ENCODE measurements around the gene MEFV.
A peak's percentile ranks its signal among the peaks of the same experiment; 100 is the strongest.
"Not testable (repeated sequence)": the region's sequence is repeated elsewhere in the genome, so short reads cannot be mapped to it uniquely, and the experiment has no call there.

Gene MEFV

GRCh38 chr16:3215601-3216262 lies 40.7 kb downstream of the MEFV start:
- no peak for DNase-seq

GRCh38 chr16:3214904-3215600 lies 41.4 kb downstream of the MEFV start:
- DNase-seq = no peak

- no peak for DNase-seq
Observed at GRCh38 chr16:3212567-3212966, 43.9 kb downstream of the MEFV start.

- no peak for DNase-seq
Observed at GRCh38 chr16:3212006-3212405, 44.4 kb downstream of the MEFV start.

GRCh38 chr16:3207086-3207953 lies 49.1 kb downstream of the MEFV start:
- no peak for DNase-seq

GRCh38 chr16:3205939-3206338 lies 50.5 kb downstream of the MEFV start:
- DNase-seq = not testable (repeated sequence)

GRCh38 chr16:3202903-3203539 lies 53.4 kb downstream of the MEFV start:
- no peak for DNase-seq

GRCh38 chr16:3198334-3199072 lies 57.9 kb downstream of the MEFV start:
- peak in 1 of 2 experiments; percentile 20 for DNase-seq

GRCh38 chr16:3197694-3198333 lies 58.6 kb downstream of the MEFV start:
- DNase-seq = not testable (repeated sequence)

- peak in 1 of 2 experiments; percentile 52 for DNase-seq
Observed at GRCh38 chr16:3195975-3196374, 60.5 kb downstream of the MEFV start.

- peak in 1 of 2 experiments; percentile 24 for DNase-seq
Observed at GRCh38 chr16:3194792-3195191, 61.6 kb downstream of the MEFV start.

GRCh38 chr16:3193221-3194212 lies 62.9 kb downstream of the MEFV start:
- DNase-seq = no peak

GRCh38 chr16:3192476-3193019 lies 63.9 kb downstream of the MEFV start:
- no peak for DNase-seq
